GM19043 (cell line): ENCODE results near the gene LIN7C.

Source experiments
- ATAC-seq: cut with Tn5 transposase; IDR thresholded peaks from one replicate; pipeline ENCODE4 v1.9.1; 2021; ENCODE audit warnings: low read depth; ENCODE audit not compliant: unreplicated experiment

The LIN7C gene

GRCh38 chr11:27512238-27512637 lies 5.7 kb upstream of the LIN7C start:
- ATAC-seq = no peak

- ATAC-seq = no peak
These were observed 3.3 kb upstream of the LIN7C start for GRCh38 chr11:27509908-27510307.

- no peak for ATAC-seq
These were observed 1.2 kb upstream of the LIN7C start for GRCh38 chr11:27507557-27508322.

GRCh38 chr11:27505781-27506180 lies 788 bp downstream of the LIN7C start:
- no peak for ATAC-seq

GRCh38 chr11:27504205-27504604 lies 2.4 kb downstream of the LIN7C start:
- no peak for ATAC-seq

GRCh38 chr11:27501100-27501499 lies 5.5 kb downstream of the LIN7C start:
- ATAC-seq = no peak

- no peak for ATAC-seq
These were observed 8.7 kb downstream of the LIN7C start for GRCh38 chr11:27497911-27498310.

- peak; percentile 67 for ATAC-seq
These were observed 9.2 kb downstream of the LIN7C start for GRCh38 chr11:27497284-27497866.

GRCh38 chr11:27496461-27496860 lies 10.1 kb downstream of the LIN7C start:
- no peak for ATAC-seq

GRCh38 chr11:27495710-27496300 lies 10.8 kb downstream of the LIN7C start:
- ATAC-seq = no peak

- no peak for ATAC-seq
These were observed 17.5 kb downstream of the LIN7C start for GRCh38 chr11:27489092-27489491.

GRCh38 chr11:27487706-27488105 lies 18.9 kb downstream of the LIN7C start:
- no peak for ATAC-seq

- ATAC-seq = peak; percentile 62
These were observed 20.4 kb downstream of the LIN7C start for GRCh38 chr11:27485930-27486773.

- ATAC-seq = no peak
These were observed 23.8 kb downstream of the LIN7C start for GRCh38 chr11:27482793-27483192.

GRCh38 chr11:27481992-27482391 lies 24.6 kb downstream of the LIN7C start:
- ATAC-seq = no peak

- no peak for ATAC-seq
These were observed 28.7 kb downstream of the LIN7C start for GRCh38 chr11:27477831-27478230.

GRCh38 chr11:27477243-27477642 lies 29.3 kb downstream of the LIN7C start:
- ATAC-seq = no peak

- no peak for ATAC-seq
These were observed 30.9 kb downstream of the LIN7C start for GRCh38 chr11:27475622-27476021.

- ATAC-seq = no peak
These were observed 33.6 kb downstream of the LIN7C start for GRCh38 chr11:27473017-27473406.

GRCh38 chr11:27472398-27473016 lies 34.1 kb downstream of the LIN7C start, which contains the start of gene LGR4:
TSS of gene LGR4 (minus strand) at chr11:27472790. CDS start at chr11:27472302, 488 bp downstream.
- ATAC-seq = peak; percentile 67
